ENCODE results near the gene ANK2.

ANK2 gene

DNA sequence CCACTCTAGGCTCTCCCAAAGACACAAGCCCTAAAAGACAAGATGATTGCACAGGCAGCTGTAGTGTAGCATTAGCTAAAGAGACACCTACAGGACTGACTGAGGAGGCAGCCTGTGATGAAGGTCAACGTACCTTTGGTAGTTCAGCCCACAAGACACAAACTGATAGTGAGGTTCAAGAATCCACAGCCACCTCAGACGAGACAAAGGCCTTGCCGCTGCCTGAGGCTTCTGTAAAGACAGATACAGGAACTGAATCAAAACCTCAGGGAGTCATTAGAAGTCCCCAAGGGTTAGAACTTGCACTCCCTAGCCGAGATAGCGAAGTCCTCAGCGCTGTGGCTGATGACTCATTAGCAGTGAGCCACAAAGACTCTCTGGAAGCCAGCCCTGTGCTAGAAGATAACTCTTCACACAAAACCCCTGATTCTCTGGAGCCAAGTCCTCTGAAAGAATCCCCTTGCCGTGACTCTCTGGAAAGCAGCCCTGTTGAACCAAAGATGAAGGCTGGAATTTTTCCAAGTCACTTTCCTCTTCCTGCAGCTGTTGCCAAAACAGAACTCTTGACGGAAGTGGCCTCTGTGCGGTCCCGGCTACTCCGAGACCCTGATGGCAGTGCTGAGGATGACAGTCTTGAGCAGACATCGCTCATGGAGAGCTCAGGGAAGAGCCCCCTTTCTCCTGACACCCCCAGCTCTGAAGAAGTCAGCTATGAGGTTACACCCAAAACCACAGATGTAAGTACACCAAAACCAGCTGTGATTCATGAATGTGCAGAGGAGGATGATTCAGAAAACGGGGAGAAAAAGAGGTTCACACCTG, 306.3 kb downstream of the ANK2 start:
- DNase-seq: no peak

DNA sequence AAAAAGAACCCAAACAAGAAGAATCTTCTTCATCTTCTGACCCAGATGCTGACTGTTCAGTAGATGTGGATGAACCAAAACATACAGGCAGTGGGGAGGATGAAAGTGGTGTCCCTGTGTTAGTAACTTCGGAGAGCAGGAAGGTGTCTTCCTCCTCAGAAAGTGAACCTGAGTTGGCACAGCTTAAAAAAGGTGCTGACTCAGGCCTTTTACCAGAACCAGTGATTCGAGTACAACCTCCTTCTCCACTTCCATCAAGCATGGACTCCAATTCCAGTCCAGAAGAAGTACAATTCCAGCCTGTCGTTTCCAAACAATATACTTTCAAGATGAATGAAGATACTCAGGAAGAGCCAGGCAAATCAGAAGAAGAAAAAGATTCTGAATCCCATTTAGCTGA, 307.0 kb downstream of the ANK2 start:
- DNase-seq: no peak

DNA sequence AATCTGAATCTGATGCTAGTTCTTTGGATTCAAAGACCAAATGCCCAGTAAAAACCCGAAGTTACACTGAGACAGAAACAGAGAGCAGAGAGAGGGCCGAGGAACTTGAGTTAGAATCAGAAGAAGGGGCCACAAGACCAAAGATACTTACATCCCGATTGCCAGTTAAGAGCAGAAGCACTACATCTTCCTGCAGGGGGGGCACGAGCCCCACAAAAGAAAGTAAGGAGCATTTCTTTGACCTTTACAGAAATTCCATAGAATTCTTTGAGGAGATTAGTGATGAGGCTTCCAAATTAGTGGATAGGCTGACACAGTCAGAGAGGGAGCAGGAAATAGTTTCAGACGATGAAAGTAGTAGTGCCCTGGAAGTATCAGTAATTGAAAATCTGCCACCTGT, 309.3 kb downstream of the ANK2 start:
- no peak for DNase-seq

DNA sequence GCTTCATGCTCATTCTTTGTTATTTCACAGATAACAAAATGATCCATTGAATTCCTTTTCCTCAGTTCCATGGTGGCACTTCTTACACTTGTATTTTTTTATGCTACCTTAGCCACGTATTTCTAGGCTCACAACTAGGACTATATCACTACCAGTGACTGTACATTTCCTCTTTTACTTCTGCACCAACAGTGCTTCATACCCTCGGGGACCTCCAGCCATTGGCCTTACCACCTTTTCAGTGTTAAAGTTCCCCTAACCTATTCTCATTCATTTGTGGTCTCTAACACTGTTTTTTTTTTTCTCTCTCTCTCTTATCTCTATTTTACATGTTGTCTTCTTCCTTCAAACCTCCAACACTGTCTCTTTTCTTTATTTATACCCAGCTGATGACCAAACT, 315.9 kb downstream of the ANK2 start:
- no peak for DNase-seq

DNA sequence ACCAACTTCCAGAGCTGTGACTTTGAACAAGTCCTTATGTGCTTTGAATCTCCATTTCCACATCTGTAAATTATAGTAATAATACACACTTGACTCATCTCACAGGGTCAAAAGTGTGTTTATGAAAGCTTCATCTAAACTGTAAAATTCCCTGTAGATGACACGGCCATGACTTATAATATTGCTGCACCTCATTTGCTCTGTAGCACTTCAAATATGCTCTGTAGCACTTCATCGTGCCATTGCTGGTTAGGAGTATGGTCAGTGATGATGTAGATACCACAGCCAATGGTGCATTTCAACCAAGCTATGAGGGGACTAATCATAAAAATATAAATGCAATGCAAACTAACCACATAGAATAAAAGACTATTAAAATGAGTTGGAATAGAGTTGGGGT, 318.6 kb downstream of the ANK2 start:
- DNase-seq: no peak

DNA sequence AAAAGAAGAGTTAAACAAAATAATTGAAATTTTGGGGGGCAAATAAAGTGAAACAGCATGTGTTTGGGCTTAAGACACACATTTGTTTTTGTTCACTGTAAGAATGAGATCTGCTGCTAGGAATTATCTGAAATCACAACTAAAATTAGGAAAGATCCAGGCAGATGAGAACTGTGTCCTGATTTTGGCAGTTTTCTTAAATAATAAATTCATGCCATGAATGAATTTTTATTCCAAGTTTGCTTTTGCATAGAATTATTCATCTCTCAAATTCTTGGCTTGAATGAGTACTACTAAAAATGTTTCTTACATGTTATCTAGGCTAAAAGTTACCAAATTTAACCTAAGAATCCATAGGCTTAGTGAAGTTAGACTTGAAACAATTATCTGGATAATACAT, 321.7 kb downstream of the ANK2 start:
- DNase-seq: no peak

DNA sequence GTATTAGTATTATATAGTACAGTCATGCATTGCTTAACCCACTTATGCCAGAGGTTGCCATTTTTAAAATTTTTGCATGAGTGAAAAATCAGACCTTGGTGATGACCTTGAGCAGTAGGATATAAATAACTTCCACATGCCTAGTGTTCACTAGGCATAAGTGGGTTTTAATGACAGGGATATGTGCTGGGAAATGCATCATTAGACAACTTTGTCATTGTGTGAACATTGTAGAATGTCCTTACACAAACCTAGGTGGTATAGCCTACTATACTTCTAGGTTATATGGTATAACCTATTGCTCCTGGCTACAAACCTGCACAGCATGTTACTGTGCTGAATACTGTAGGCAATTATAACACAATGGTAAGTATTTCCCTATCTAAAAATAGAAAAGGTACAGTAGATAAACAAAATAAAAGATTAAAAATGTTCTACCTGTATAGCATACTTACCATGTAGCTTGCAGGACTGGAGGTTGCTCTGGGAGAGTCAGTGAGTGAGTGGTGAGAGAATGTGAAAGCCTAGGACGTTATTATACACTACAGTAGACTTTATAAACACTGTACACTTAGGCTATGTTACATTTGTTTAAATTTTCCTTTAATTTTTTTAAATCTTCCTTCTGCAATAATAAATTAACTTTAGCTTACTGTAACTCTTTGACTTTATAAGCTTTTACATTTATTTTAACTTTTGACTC, 326.7 kb downstream of the ANK2 start:
- DNase-seq: no peak

DNA sequence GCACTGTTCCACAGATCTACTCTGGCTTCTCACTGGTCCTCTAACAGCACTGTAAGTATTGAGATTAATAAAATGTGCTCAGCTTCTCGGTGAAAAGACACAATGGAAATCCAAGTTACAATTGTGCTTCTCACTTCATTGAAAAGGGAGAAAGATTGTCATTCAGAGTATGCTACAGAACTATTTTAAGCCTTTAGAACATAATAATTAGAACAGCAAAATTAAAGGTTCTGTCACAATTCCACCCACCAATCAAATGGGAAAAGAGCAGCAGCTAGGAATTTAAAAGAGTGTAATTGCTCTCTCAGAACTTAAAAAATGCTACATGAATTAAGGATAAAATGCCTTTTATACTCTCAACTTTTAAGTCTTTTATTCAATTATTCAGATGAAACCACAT, 329.4 kb downstream of the ANK2 start:
- no peak for DNase-seq

DNA sequence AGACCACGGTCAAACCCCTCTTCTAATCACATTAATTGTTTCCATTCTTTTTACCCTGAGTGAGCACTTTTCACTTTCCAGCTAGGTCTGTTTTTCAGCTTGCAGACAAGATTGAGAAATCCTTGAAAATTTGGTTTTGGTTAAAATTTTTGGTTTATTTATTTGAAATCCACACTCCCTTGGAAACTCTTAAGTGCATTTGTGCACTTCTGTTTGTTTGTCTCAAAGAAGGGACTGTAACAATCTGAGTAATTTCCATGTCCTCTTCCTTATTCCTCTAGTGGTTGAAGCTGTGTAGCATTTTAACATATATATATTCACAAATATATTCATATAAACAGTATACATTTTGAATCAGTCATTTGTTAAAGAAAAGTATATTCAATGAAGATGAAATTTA, 333.3 kb downstream of the ANK2 start:
- DNase-seq: no peak

DNA sequence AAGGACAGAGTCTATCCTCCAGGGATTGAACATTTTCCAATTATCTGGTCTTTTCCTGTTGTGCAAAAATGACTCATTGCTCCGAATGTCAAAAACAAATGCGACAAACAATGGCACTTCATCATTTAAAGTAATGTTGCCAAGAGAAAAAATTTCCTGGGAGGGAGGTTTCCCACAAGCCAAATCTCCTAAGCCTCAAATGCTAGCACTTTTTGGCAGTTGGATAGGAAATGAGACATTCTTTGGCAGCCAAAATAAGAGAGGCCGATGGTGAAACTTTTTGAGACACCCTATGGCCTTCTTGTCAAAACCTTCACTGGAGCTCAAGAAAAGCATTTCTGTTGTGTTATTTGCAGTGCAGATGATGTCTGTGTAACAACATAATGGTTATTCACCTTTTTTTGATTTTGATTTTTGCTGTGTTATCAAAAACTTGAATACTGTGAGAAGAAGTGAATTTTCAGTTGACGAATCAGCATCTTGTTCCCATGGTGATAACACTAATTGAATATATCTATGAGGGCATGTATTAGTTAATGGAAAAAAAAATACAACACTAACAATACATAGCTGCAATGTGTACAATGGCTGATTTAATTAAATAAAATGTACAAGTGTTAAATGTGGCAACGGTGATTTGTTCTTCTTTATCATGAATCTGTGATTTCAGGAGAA, 333.8 kb downstream of the ANK2 start:
- DNase-seq: no peak

DNA sequence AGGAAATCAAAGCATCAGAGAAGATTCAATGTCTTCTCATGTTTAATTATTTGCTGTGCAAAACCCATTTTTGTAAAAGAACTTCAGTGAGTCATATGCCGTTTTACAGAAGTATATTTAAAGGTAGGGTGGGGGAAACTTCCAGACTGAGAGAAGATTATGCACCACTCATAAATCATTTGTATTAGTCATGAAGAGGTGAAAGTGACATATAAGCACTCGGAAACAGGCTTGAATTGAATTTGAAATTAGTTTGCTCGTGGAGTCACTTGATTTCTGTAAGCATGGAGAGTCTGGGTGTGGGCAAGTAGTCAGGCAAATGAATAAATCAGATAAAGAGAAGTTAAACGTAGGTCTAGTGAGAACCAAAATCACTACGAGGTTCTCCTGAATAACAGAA, 335.1 kb downstream of the ANK2 start:
- DNase-seq: no peak

DNA sequence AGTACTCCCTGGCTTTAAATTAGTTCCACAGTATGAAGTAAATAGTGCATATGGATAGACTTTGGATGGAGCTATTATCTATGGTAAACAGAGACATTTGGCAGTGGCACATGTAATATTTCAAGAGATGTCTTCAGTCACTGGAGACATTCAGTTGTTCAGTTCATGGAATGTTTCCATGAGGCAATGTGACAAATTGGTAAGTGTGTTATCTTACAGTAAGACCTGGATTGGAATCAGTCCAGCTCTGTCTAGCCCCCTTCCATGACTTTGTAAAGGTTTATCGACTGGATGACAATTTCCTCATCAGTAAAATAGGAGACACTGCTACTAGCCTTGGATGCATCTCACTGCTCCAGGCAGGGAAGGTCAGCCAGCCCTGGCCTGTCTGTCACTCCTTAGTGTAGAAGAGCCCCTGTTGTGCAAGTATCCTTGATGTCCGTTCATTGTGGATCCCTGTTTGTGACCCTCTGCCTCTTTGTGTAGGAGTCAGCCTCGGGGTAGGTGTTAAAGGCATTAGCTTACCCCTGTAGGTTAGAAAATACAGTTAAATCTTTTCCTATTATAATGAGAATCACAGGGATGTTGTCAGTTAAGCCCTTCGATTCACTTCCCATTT, 335.9 kb downstream of the ANK2 start:
- DNase-seq: no peak

DNA sequence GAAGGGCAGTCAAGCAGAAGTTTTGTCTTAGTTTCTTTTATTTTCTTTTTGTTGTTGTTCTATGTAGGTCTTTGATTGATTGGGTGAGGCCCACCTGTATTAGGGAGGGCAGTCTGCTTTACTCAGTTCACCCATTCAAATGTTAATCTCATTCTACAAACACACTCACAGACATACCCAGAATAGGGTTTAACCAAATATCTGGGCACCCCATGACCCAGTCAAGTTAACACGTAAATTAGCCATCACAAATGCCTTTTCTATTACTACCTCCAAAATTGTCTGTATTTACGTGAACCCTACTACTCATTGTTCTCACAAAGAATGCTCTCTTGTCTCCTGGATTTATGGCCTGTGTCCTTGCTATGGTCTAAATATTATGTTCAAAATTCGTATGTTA, 339.7 kb downstream of the ANK2 start:
- no peak for DNase-seq

DNA sequence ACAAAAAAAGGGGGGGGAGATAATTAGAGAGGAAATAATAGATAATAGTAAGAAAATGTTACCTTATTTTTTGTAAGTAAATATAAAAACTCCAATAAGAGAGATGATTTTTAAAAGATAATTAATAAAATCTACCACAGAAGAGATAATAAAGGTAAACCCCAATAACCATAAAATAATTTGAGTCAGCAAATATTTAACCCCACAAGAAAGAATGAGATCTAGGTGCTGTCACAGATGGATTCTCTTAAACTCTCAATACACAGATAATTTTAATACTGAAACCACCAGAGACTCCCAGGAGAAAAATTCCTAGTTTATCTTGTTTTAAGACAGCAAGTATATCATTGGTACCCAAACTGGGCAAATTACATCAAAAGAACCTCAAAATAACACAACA, 341.4 kb downstream of the ANK2 start:
- DNase-seq: no peak

DNA sequence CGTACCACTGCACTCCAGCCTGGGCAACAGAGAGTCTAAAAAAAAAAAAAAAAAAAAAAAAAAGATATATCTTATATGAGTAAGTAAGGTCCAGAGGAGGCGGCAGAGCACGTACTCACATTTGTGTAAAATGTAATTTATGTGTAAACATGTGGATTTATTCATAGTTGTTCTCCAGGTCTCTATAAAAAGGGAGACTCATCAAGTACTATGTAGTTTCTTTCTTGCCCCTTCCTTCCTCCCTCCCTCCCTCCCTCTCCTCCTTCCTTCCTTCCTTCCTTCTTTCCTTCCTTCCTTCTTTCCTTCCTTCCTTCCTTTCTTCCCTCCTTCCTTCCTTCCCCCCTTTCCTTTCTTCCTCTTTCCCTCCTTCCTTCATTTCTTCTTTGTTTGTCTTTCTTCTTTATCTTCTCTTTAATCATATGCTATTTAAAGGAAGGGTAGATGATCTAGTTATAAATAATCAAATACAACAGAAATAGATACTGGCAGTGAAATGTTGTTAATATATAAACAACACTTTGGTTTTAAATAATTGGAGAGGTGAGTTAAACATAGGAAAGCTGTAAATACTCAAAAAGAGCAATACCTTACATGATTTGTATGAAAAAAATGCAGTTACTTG, 344.8 kb downstream of the ANK2 start:
- DNase-seq: no peak

DNA sequence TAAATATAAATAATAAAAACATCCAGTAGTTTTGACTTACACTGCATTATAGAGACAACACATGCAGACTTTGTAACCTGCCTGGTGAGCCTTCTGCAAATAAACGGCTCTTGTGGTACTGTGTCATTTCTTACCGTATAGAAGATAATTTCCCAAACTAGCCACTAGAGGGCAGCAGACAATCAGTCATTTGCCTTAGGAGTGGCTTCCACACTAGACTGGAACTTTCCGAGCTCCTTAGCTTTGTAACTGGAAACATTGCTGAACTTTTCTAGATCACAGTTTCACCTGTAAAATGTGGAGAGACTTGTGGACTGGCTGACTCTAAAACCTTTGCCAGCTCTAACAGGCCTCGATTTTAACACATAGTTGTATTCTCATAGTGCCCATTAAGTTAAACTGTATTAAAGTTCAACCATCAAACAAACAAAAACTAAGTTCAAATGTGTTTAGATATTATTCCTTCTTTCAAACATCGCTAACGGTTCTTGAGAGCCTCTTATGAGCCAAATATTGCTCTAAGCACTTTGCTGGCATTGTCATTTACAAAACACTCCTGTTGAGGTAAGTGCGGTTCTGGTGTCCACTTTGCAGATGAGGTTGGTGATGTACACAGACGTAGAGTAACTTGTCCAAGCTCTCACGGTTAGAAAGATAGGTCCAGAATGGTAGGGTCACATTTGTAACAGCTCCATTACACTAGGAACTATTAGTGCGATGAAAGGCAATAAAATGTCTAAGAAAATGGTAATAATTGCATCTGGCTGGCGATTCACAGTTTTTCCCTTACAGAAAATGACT, 345.5 kb downstream of the ANK2 start:
- peak; percentile 57 for DNase-seq

DNA sequence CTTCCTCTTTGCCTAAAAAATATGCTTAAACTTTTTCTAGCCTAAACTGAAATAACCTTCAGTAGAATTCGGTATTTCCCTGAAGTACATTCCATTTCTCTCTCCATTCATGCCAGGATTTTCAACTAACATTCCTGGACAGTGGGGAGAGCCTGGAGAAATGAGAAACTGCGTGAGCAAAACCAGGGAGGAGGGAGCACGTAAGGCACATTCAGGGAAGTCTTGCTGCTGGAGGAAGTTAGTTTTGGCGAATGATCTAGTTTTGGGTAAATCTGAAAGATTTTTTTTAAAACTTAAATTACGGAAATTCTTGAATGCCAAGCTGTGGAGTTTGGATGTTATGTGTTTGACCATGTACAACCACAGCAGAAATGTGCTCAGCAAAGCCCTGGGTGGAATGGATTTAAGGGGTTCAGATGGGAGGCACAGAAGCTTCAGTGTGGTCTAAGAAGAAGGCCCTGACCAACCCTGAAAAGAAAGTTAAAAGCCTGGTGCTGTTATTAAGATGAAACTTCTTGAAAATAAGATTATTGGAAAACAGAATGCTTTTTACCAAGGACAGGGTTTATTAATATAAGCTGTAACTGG, 347.8 kb downstream of the ANK2 start:
- DNase-seq: no peak

DNA sequence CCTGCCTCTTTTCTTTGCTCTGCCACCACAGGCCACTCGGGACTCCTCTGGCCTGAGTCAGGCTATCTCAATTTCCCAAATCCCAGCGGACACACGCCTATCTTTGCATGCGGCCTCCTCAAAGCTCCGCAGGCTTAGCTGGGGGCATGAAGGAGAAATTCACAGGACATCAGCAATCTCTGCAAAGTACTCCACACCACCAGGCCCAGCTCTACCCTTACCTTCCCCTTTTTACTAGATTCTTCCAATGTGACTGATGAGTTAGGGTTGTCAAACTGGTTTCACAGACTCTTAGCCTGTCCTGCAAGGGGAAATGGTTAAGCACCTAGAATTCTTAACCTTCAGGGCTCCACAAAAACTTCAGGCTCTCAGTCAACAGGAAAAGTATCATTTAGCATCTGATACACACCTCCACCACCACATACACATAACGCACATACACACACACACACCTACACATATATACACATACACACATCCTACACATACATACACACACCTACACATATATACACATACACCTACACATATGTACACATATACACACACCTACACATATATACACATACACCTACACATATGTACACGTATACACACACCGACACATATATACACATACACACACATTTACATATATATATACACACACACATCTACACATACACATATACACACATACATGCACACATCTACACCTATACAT, 349.1 kb downstream of the ANK2 start:
- no peak for DNase-seq

DNA sequence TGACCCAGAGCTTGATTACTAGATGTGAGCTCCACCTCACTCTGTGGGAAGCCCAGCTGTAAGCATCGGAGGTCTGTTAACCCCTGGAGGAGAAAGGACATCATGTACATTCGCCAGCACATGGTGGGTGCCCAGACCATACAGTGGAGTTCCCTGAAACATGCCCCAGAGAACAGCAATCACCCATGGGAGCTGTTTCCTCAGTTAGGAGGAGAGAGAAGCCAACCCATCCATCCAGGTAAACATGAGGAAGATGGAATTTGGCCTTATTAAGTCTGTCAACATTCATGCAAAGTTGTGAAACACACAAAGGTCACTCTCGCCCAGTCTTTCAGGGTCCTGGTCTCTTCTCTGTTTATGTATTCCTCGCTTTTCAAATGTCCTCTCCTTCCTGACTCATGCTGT, 354.7 kb downstream of the ANK2 start:
- no peak for DNase-seq

DNA sequence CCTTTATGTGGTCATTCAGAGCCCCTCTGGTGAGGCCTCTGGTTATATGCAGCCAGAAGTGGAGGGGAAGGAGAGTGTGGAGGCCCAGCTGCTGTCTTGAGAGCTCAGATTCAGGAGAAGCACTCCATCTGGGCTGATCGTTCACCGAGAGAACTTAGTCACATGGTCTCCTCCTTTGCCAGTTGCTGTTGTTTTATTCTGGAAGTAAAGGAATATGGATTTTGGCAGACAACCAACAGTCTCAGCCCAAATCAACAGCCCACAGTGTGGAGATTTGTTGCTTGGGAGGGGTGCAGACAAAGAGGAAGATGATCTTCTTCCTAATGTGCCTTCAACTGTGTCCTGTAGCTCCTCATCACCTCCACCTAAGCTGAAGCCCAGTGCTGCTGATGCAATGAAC, 355.4 kb downstream of the ANK2 start:
- no peak for DNase-seq
